HepG2 (cell line): ENCODE data around the gene TSNAX. TPM values are rescaled to one million over a fixed set of nuclear protein-coding genes. Genes with fewer than 3 reads are reported as not detected.

Source experiments
- ELF3 ChIP-seq: IDR thresholded peaks from 2 replicates; pipeline ENCODE4 v1.6.1; 2016; ENCODE audit warnings: missing genetic modification reagents, missing compliant biosample characterization
- HMGA1 ChIP-seq: sonication (generic); formaldehyde crosslinking; conservative IDR thresholded peaks from 2 replicates; pipeline ENCODE4 v1.4.0; 2020; ENCODE audit warnings: missing genetic modification reagents
- HNRNPL ChIP-seq: fragments of 200-400 bp; formaldehyde crosslinking; IDR thresholded peaks from 2 replicates; pipeline ENCODE4 v1.6.1; 2017; ENCODE audit warnings: mild to moderate bottlenecking, low read depth, low read length
- IKZF4 ChIP-seq: sonication (generic); formaldehyde crosslinking; IDR thresholded peaks from 2 replicates; pipeline ENCODE4 v1.5.1; 2020; ENCODE audit warnings: borderline replicate concordance, mild to moderate bottlenecking, low read depth, missing genetic modification reagents; ENCODE audit errors: not compliant biosample characterization
- MEIS1 ChIP-seq: sonication (generic); formaldehyde crosslinking; IDR thresholded peaks from 2 replicates; pipeline ENCODE4 v1.9.0; 2021; ENCODE audit warnings: mild to moderate bottlenecking, missing genetic modification reagents, moderate library complexity, borderline replicate concordance
- PPARG ChIP-seq: conservative IDR thresholded peaks from 2 replicates; pipeline ENCODE4 v1.6.1; 2016; ENCODE audit warnings: missing biosample characterization, missing genetic modification reagents
- RORA ChIP-seq: sonication (generic); formaldehyde crosslinking; IDR thresholded peaks from 2 replicates; pipeline ENCODE4 v1.5.0; 2020; ENCODE audit warnings: mild to moderate bottlenecking, missing genetic modification reagents, moderate library complexity
- SALL1 ChIP-seq: sonication (generic); formaldehyde crosslinking; IDR thresholded peaks from 2 replicates; pipeline ENCODE4 v1.8.0; 2022; ENCODE audit warnings: mild to moderate bottlenecking, missing genetic modification reagents
- ZNF790 ChIP-seq: sonication (generic); formaldehyde crosslinking; IDR thresholded peaks from 2 replicates; pipeline ENCODE4 v1.8.0; 2022; ENCODE audit warnings: missing genetic modification reagents, mild to moderate bottlenecking, borderline replicate concordance
- polyA plus RNA-seq, 8 experiments: library from polyadenylated mRNA; depleted of rRNA in 3 of 8; stranded (reverse) in 7 of 8; unstranded in 1 of 8; fragments of >200 nt; fragmentation: Illumina TruSeq in 4 of 8; extraction: Trizol in 4 of 8; gene quantifications; 2 replicates each; pipeline versions ENCODE4 v1.2.1 to v1.2.3, GENCODE V29; 2011 to 2016; ENCODE audit warnings: low read depth in 4 of 8, missing spikeins in 1 of 8, mixed read lengths in 1 of 8; ENCODE audit not compliant: insufficient read depth in 1 of 8
- total RNA-seq, 5 experiments: library from RNA; depleted of rRNA; stranded (reverse); fragments of >200 nt; fragmentation: Illumina TruSeq; extraction: Trizol; gene quantifications; 2 replicates each; pipeline ENCODE4 v1.2.3, GENCODE V29; 2016; ENCODE audit warnings: low read depth in 1 of 5
- TF ChIP-seq, protein P1 (sequence below): sonication (generic); formaldehyde crosslinking; conservative IDR thresholded peaks from 2 replicates; pipeline ENCODE4 v1.4.0; 2020; ENCODE audit warnings: missing genetic modification reagents
- TF ChIP-seq, protein P2 (sequence below): sonication (generic); formaldehyde crosslinking; IDR thresholded peaks from 2 replicates; pipeline ENCODE4 v1.4.0; 2020; ENCODE audit warnings: mild to moderate bottlenecking, missing genetic modification reagents, borderline replicate concordance
- TF ChIP-seq, protein P3 (sequence below): sonication (generic); formaldehyde crosslinking; IDR thresholded peaks from 2 replicates; pipeline ENCODE4 v1.5.0; 2020; ENCODE audit warnings: mild to moderate bottlenecking, missing genetic modification reagents, moderate library complexity

Gene TSNAX
- total and polyA plus RNA-seq, 2 of the 13 experiments (the other 11 are each of a cell fraction or from before 2014, with no cell fraction given): 13.2 to 46.2 TPM

DNA sequence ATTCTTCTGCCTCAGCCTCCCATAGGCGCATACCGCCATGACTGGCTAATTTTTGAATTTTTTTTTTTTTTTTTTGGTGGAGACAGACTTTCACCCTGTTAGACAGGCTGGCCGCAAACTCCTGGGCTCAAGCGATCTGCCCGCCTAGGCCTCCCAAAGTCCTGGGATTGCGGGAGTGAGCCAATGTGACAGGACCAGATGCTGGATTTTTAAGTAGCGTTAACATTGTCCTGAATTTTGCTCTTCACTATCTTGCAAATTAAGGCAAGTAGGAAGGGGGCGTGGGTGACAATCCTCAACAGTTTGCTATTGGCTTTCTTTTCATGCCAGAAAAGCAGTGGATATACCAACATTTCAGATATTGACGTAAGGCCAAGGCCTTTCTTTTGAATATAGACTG is 49.7 kb upstream of the TSNAX start (continued):
- TF ChIP-seq, protein P1, sequence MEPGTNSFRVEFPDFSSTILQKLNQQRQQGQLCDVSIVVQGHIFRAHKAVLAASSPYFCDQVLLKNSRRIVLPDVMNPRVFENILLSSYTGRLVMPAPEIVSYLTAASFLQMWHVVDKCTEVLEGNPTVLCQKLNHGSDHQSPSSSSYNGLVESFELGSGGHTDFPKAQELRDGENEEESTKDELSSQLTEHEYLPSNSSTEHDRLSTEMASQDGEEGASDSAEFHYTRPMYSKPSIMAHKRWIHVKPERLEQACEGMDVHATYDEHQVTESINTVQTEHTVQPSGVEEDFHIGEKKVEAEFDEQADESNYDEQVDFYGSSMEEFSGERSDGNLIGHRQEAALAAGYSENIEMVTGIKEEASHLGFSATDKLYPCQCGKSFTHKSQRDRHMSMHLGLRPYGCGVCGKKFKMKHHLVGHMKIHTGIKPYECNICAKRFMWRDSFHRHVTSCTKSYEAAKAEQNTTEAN: no peak
- TF ChIP-seq HNRNPL: no peak
- no peak for TF ChIP-seq IKZF4 (CRISPR knock-in tag)
- no peak for TF ChIP-seq HMGA1
- no peak for TF ChIP-seq SALL1 (CRISPR knock-in tag)
- TF ChIP-seq ELF3: no peak
- no peak for TF ChIP-seq ZNF790 (CRISPR knock-in tag)
- no peak for TF ChIP-seq RORA (CRISPR knock-in tag)
- TF ChIP-seq PPARG (CRISPR knock-in tag): no peak
- TF ChIP-seq, protein P2, sequence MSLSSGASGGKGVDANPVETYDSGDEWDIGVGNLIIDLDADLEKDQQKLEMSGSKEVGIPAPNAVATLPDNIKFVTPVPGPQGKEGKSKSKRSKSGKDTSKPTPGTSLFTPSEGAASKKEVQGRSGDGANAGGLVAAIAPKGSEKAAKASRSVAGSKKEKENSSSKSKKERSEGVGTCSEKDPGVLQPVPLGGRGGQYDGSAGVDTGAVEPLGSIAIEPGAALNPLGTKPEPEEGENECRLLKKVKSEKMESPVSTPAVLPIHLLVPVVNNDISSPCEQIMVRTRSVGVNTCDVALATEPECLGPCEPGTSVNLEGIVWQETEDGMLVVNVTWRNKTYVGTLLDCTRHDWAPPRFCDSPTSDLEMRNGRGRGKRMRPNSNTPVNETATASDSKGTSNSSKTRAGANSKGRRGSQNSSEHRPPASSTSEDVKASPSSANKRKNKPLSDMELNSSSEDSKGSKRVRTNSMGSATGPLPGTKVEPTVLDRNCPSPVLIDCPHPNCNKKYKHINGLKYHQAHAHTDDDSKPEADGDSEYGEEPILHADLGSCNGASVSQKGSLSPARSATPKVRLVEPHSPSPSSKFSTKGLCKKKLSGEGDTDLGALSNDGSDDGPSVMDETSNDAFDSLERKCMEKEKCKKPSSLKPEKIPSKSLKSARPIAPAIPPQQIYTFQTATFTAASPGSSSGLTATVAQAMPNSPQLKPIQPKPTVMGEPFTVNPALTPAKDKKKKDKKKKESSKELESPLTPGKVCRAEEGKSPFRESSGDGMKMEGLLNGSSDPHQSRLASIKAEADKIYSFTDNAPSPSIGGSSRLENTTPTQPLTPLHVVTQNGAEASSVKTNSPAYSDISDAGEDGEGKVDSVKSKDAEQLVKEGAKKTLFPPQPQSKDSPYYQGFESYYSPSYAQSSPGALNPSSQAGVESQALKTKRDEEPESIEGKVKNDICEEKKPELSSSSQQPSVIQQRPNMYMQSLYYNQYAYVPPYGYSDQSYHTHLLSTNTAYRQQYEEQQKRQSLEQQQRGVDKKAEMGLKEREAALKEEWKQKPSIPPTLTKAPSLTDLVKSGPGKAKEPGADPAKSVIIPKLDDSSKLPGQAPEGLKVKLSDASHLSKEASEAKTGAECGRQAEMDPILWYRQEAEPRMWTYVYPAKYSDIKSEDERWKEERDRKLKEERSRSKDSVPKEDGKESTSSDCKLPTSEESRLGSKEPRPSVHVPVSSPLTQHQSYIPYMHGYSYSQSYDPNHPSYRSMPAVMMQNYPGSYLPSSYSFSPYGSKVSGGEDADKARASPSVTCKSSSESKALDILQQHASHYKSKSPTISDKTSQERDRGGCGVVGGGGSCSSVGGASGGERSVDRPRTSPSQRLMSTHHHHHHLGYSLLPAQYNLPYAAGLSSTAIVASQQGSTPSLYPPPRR (CRISPR knock-in tag): no peak
- TF ChIP-seq, protein P3, sequence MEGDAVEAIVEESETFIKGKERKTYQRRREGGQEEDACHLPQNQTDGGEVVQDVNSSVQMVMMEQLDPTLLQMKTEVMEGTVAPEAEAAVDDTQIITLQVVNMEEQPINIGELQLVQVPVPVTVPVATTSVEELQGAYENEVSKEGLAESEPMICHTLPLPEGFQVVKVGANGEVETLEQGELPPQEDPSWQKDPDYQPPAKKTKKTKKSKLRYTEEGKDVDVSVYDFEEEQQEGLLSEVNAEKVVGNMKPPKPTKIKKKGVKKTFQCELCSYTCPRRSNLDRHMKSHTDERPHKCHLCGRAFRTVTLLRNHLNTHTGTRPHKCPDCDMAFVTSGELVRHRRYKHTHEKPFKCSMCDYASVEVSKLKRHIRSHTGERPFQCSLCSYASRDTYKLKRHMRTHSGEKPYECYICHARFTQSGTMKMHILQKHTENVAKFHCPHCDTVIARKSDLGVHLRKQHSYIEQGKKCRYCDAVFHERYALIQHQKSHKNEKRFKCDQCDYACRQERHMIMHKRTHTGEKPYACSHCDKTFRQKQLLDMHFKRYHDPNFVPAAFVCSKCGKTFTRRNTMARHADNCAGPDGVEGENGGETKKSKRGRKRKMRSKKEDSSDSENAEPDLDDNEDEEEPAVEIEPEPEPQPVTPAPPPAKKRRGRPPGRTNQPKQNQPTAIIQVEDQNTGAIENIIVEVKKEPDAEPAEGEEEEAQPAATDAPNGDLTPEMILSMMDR: no peak
- TF ChIP-seq MEIS1: no peak
